RPMI7951 (cell line): Measurements from ENCODE around the gene PCDHA1. TPM values are rescaled to one million over a fixed set of nuclear protein-coding genes. Genes with fewer than 3 reads are reported as not detected.
"Not testable (repeated sequence)": the region's sequence is repeated elsewhere in the genome, so short reads cannot be mapped to it uniquely, and the experiment has no call there.

Experiments used
- DNase-seq: peaks from one replicate; pipeline ENCODE4 v3.0.0-alpha.2; 2012; ENCODE audit warnings: low read depth
- total RNA-seq: library from RNA; depleted of rRNA; stranded (reverse); fragments of >200 nt; shearing (Covaris generic); gene quantifications from 2 replicates; pipeline ENCODE4 v1.2.3, GENCODE V29; 2014; rRNA removed

The PCDHA1 gene
- under 0.01 TPM in 1 of 2 replicates, not detected in the other for total RNA-seq

- DNase-seq = peak; percentile 8
Observed at GRCh38 chr5:140785905-140786686, at the start of gene PCDHA1. Gene PCDHA1 (plus strand): TSS chr5:140786140.

GRCh38 chr5:140737486-140737885 is 48.5 kb upstream of the PCDHA1 start:
- DNase-seq = no peak

GRCh38 chr5:140741967-140742366 is 44.0 kb upstream of the PCDHA1 start:
- DNase-seq = no peak

- DNase-seq = no peak
Observed at GRCh38 chr5:140753561-140753960, 32.4 kb upstream of the PCDHA1 start.

- DNase-seq = peak; percentile 0
Observed at GRCh38 chr5:140764177-140764973, 21.6 kb upstream of the PCDHA1 start.

- DNase-seq = no peak
Observed at GRCh38 chr5:140767444-140767843, 18.5 kb upstream of the PCDHA1 start.

- no peak for DNase-seq
Observed at GRCh38 chr5:140780512-140780911, 5.4 kb upstream of the PCDHA1 start.

GRCh38 chr5:140787422-140787821 is 1.5 kb downstream of the PCDHA1 start:
- not testable (repeated sequence) for DNase-seq

- DNase-seq = not testable (repeated sequence)
Observed at GRCh38 chr5:140787849-140788504, 2.0 kb downstream of the PCDHA1 start.

- DNase-seq = no peak
Observed at GRCh38 chr5:140791089-140791488, 5.1 kb downstream of the PCDHA1 start.

- DNase-seq = no peak
Observed at GRCh38 chr5:140794595-140795258, 8.8 kb downstream of the PCDHA1 start, which contains the start of gene PCDHA2. Gene PCDHA2 (plus strand): TSS chr5:140794852.

- DNase-seq = no peak
Observed at GRCh38 chr5:140795259-140795641, 9.3 kb downstream of the PCDHA1 start.

- not testable (repeated sequence) for DNase-seq
Observed at GRCh38 chr5:140796072-140796717, 10.3 kb downstream of the PCDHA1 start.

GRCh38 chr5:140796718-140797095 is 10.8 kb downstream of the PCDHA1 start:
- DNase-seq = no peak

GRCh38 chr5:140800816-140801493 is 15.0 kb downstream of the PCDHA1 start, which contains the start of gene PCDHA3:
Gene PCDHA3 (plus strand): TSS chr5:140801057.
- DNase-seq = peak; percentile 15

GRCh38 chr5:140801494-140801841 is 15.5 kb downstream of the PCDHA1 start:
- no peak for DNase-seq

- DNase-seq = not testable (repeated sequence)
Observed at GRCh38 chr5:140802381-140802780, 16.4 kb downstream of the PCDHA1 start.

- DNase-seq = no peak
Observed at GRCh38 chr5:140802781-140803271, 16.9 kb downstream of the PCDHA1 start.

- DNase-seq = peak; percentile 7
Observed at GRCh38 chr5:140806834-140807775, 21.2 kb downstream of the PCDHA1 start, which contains the start of gene PCDHA4. Gene PCDHA4 (plus strand): TSS chr5:140807068.
